NCI-H1694 treated with DMSO at 0.1 percent for 48 hours (cell line): Measurements from ENCODE around the gene STX1B.
"Not testable (repeated sequence)": the region's sequence is repeated elsewhere in the genome, so short reads cannot be mapped to it uniquely, and the experiment has no call there.

Experiments used
- DNase-seq: peaks from one replicate; lab custom pipeline; 2025; lab: John Stamatoyannopoulos, UW

The STX1B gene

GRCh38 chr16:31010585-31011325, at the start of gene STX1B:
STX1B (minus strand) TSS chr16:31010638; CDS start chr16:31010396, 242 bp downstream.
- peak; percentile 28 for DNase-seq

GRCh38 chr16:31055613-31056012, 45.2 kb upstream of the STX1B start:
- no peak for DNase-seq

GRCh38 chr16:31052114-31052513, 41.7 kb upstream of the STX1B start:
- no peak for DNase-seq

DNA sequence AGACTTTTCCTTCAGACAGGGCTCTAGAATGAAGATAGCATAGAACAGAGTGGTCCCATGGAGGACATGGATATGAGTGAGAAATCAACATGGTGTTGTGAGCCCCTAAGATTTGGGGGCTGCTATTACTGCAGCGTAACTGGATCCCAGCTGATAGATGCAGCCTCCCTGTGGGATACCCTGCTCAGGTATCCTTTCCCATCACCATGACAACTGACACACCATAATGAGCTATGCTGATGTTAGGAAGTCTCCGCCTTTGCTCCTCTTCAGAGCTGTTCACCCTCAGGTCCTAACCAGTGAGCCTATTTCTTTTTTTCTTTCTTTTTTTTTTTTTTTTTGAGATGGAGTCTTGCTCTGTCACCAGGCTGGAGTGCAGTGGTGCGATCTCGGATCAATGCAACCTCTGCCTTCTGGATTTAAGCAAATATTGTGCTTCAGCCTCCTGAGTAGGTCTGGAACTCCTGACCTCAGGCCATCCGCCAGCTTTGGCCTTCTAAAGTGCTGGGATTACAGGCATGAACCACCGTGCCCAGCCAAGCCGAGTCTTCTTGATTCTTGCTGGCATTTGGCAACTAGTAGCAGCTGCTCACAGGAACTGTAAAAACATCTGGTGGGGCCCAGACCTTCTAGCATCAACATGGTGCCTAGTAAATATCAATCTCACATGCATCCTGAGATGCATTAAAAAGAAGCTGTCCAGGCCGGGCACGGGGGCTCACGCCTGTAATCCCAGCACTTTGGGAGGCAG, 40.0 kb upstream of the STX1B start:
- no peak for DNase-seq

DNA sequence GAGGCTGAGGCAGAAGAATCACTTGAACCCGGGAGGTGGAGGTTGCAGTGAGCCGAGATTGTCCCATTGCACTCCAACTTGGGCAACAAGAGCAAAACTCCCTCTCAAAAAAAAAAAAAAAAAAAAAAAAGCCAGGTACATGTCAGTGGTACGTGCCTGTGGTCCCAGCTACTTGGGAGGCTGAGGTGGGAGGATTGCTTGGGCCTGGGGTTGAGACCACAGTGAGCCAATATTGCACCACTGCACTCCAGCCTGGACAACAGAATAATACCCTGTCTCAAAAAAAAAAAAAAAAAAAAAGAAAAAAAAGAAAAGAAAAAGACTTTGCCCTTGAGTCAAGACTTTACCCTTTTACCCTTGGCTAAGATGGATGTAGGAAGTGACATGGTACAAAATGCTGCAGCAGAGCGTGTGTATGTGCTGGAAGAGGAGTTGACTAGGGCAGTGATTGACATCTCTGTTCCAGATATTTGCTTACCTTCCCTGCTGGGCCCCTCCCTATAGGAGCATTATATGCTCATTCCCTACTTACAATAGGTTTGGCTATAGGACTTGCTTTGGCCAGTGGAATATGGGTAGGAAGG, 33.6 kb upstream of the STX1B start:
- DNase-seq, result no peak

- no peak for DNase-seq
These were observed 32.9 kb upstream of the STX1B start for GRCh38 chr16:31043352-31043751.

DNA sequence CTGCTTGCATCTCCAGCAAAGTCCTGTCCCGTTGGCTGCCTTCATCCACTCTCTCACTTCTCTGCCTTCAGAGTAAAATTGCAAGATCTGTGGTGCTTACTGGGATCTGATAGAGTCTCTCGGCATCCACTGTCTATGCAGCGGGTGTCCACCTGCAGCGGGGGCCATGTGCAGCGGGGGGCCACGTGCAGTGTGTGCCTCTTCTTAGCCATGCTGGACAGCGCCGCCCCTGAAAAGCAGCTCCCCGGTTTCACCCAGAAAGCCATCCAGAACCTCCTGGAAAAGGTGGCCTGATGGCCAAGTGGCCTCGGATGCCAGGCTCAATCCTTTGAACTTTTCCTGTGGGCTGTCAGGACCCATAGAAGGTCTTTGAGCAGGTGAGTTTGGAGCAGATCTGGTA, 32.4 kb upstream of the STX1B start:
- no peak for DNase-seq

DNA sequence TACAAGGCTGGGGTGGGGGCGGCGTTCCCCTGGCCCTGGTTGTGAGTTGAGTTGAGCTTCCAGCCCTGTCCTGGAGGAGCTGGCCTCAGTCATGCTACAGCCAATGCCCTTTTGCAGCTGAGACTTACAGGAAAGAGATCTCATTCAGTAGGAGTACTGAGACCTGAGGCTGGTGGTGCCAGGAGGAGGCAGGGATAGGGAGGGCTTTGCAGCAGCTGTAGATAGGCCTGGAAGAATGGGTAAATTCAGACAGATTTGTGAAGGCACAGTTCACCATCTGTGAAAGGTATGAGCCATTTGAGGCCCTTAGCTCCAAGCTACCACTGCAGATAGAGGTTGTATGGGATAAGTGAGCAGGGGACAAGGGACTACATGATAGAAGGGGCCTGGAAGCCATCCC, 28.6 kb upstream of the STX1B start:
- DNase-seq, result no peak

GRCh38 chr16:31036691-31037090, 26.3 kb upstream of the STX1B start:
- no peak for DNase-seq

GRCh38 chr16:31033709-31034492, 23.5 kb upstream of the STX1B start:
- DNase-seq, result peak; percentile 34

GRCh38 chr16:31032736-31033708, 22.6 kb upstream of the STX1B start, which contains the start of gene STX4:
STX4 (plus strand) TSS chr16:31033558; CDS start chr16:31033806, 248 bp downstream.
- DNase-seq, result peak; percentile 77

DNA sequence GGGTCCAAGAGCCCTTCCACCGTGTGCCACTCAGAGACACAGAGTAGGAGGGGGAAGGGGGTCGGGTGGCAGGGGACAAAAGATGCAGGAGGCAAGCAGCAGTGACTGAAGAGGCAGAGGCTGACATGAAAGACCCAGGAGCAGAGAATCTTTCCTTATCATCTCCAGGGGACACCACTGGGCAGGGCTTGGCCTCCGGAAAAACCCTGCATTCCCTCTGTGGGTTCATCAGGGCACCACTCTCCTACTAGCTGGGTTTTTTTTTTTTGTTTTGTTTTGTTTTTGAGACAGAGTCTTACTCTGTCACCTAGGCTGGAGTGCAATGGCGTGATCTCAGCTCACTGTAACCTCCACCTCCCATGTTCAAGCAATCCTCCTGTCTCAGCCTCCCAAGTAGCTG, 20.8 kb upstream of the STX1B start:
- no peak for DNase-seq

DNA sequence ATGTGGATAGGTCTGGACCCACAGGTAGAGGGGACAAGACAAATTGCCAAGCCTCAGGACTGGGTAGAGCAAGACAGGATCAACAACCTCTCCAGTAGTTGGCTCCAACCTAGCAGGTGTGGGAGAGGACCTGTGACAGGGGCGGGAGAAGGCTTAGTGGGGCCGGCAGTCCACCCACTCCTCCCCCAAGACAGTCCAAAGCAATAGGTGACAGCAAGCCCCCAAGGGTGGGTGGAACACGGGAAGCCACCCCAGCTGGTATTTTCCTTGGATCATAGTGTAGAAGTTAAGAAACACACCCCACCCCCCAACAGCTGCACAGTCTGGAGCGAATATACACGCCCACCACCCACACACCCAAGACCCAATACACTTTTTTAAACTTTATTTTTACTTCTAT, 18.8 kb upstream of the STX1B start:
- DNase-seq, result no peak

DNA sequence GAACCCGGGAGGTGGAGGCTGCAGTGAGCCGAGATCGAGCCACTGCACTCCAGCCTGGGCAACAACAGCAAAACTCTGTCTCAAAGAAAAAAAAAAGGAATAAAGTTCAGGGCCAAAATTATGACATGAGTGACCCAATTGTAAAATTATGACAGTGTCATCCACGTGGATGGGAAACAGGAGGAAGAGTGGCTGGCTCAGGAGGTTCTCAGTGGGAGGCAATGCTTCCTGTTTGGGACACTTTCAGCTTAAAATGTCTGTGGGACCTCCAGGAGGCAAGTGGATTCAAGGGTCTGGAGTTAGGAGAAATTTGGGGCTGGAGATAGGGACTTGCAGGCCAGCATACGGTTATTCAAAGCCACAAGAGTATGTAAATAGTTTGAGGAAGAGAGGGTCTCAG, 14.9 kb upstream of the STX1B start:
- DNase-seq, result no peak

- DNase-seq, result no peak
These were observed 13.3 kb upstream of the STX1B start for GRCh38 chr16:31023627-31024226.

DNA sequence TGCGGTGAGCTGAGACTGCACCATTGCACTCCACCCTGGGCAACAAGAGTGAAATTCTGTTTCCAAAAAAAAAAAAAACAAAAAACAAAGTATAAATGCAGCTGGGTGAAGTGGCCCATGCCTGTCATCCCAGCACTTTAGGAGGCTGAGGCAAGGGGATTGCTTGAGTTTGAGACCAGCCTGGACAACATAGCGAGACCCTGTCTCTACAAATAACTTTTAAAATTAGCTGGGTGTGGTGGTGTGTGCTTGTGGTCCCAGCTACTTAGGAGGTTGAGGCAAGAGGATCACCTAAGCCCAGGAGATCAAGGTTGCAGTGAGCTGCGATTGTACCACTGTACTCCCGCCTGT, 12.8 kb upstream of the STX1B start:
- DNase-seq, result no peak

DNA sequence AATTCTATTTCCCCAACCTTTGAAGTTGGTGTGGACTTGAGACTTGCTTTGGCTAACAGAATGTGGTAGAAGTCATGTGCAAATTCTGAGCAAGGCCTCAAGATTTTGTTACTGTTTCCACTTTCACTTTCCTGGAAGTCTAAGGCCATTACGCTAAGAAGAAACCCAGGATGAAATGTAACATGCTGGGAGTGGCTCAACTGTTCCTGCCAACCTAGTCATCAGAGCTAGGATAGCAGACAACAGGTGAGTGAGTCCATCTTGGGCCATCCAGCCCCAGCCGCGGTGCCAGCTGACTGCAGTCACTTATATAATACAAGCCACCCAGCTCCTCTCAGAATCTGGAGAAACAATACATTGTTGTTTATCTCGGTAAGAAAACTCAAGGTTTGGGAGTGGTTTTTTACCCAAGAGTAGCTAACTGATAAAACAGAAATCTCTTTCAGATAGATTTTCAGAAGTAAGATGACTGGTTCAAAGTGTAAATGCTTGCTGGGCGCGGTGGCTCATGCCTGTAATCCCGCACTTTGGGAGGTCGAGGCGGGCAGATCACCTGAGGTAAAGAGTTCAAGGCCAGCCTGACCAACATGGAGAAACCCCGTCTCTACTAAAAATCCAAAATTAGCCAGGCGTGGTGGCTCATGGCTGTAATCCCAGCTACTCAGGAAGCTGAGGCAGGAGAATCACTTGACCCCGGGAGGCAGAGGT, 12.3 kb upstream of the STX1B start:
- DNase-seq, result no peak

GRCh38 chr16:31020536-31020935, 10.1 kb upstream of the STX1B start:
- DNase-seq, result no peak

GRCh38 chr16:31017756-31018155, 7.3 kb upstream of the STX1B start:
- not testable (repeated sequence) for DNase-seq

- no peak for DNase-seq
These were observed 5.6 kb upstream of the STX1B start for GRCh38 chr16:31016018-31016417.
